Fibroblast of skin of abdomen (primary cell): ENCODE results near the gene INTS7.
A peak's percentile ranks its signal among the peaks of the same experiment; 100 is the strongest.
"Not testable (repeated sequence)": the region's sequence is repeated elsewhere in the genome, so short reads cannot be mapped to it uniquely, and the experiment has no call there.

Experiments used
- DNase-seq: peaks from one replicate; pipeline ENCODE4 v3.0.0-alpha.2; 2013

Gene INTS7

GRCh38 chr1:212035835-212036605 lies 663 bp upstream of the INTS7 start:
- DNase-seq: no peak

GRCh38 chr1:212034516-212035122 lies 738 bp downstream of the INTS7 start:
- DNase-seq: no peak

GRCh38 chr1:212030936-212031528 lies 4.3 kb downstream of the INTS7 start:
- peak; percentile 90 for DNase-seq

GRCh38 chr1:212027727-212028126 lies 7.6 kb downstream of the INTS7 start:
- not testable (repeated sequence) for DNase-seq

GRCh38 chr1:212024469-212025149 lies 10.7 kb downstream of the INTS7 start:
- no peak for DNase-seq

- not testable (repeated sequence) for DNase-seq
Observed at GRCh38 chr1:212022908-212023307, 12.4 kb downstream of the INTS7 start.

- peak; percentile 9 for DNase-seq
Observed at GRCh38 chr1:212021563-212021962, 13.8 kb downstream of the INTS7 start.

- no peak for DNase-seq
Observed at GRCh38 chr1:212020975-212021374, 14.4 kb downstream of the INTS7 start.

- no peak for DNase-seq
Observed at GRCh38 chr1:212013672-212014071, 21.7 kb downstream of the INTS7 start.

- DNase-seq: peak; percentile 59
Observed at GRCh38 chr1:212012034-212012740, 23.2 kb downstream of the INTS7 start.

GRCh38 chr1:212010004-212010403 lies 25.4 kb downstream of the INTS7 start:
- DNase-seq: no peak

- DNase-seq: no peak
Observed at GRCh38 chr1:212009561-212009960, 25.8 kb downstream of the INTS7 start.

GRCh38 chr1:212007886-212008285 lies 27.5 kb downstream of the INTS7 start:
- DNase-seq: peak; percentile 51

- no peak for DNase-seq
Observed at GRCh38 chr1:212007178-212007577, 28.2 kb downstream of the INTS7 start.

GRCh38 chr1:212004895-212005608 lies 30.3 kb downstream of the INTS7 start:
- DNase-seq: peak; percentile 24

- DNase-seq: peak; percentile 8
Observed at GRCh38 chr1:212002536-212002935, 32.8 kb downstream of the INTS7 start.

GRCh38 chr1:211997426-211997825 lies 37.9 kb downstream of the INTS7 start:
- not testable (repeated sequence) for DNase-seq

- DNase-seq: no peak
Observed at GRCh38 chr1:211991695-211992094, 43.7 kb downstream of the INTS7 start.

GRCh38 chr1:211986628-211987254 lies 48.6 kb downstream of the INTS7 start:
- no peak for DNase-seq

GRCh38 chr1:211985556-211986264 lies 49.6 kb downstream of the INTS7 start:
- DNase-seq: no peak

GRCh38 chr1:211978596-211978995 lies 56.8 kb downstream of the INTS7 start:
- no peak for DNase-seq
